Measurements from ENCODE around the gene RBM47. TPM values are rescaled to one million over a fixed set of nuclear protein-coding genes. Genes with fewer than 3 reads are reported as not detected.

Gene RBM47
- total RNA-seq, 2 experiments from 2014 or later: 0.60 to 0.66 TPM

DNA sequence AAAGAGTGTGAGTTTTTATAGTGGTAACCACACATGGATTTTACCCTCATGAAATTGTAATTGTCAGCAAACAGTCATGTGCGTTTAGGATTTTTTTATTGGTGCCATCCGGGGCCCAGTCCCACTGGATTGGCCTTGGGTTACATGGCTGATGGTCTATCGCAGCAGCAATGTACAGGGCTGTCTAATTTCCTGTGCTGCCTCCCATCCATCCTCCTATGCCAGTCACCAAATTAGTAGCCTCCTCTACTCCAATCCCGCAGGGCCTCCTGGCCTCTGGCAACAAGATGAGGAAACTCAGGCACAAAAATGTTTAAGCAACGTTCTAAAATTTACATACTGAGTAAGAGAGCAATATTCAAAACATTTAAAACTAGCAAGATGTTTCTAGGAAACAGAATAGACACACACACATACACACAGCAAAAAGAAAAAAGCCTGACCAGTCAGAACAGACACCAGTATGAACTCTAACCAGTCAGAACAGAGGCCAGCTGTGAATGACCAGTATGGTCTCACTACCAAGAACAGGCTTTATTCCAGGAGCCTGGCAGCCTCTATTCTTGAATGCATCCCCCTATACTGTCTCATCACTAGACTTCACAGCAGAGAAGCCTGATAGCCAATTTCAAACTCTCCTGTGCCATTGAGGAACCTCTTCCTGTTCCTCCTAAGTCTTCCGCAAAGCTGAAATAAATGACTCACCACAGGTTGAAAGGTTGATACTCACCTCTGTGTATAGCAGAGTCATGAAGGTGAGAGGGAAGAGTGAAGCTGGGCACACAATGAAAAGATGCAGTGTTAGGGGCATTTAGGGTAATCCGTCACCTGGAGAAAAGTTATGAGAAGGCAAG is 251.9 kb downstream of the RBM47 start:
- H3K4me1 Mint-ChIP-seq (ENCODE audit: low read depth): peaks cover 1% of the 10 kb centered on the region
- ATAC-seq: no peak
- CTCF ChIA-PET: no interaction called here

DNA sequence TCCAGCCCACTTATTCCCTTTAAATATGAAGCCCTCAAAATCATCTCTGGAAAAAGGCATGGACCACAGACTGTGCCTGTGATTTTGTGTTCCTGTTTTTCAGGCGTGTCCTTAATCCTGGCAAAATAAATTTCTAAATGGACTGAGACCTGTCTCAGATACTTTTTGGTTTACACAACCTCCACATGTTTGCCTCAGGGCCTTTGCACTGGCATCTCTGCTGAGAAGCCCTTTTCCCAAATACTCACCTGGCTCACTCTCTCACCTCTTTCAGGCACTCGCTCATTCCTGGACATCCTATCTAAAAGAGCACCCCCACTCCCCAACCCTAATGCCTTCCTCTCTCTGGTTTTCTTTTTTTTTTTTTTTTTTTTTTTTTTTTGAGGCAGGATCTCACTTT is 254.0 kb downstream of the RBM47 start:
- POLR2A ChIA-PET: no interaction called here
- Mint-ChIP-seq H3K4me1 (ENCODE audit: low read depth) (no peaks in the 10 kb centered on the region), H3K36me3 (ENCODE audit: low read depth) (no peaks in the 10 kb centered on the region), H3K9me3 (ENCODE audit: insufficient read depth) (no peaks in the 10 kb centered on the region), H3K27ac (no peak overlapping the region), H3K4me3 (no peak overlapping the region), H3K27me3 (ENCODE audit: low read depth) (no peaks in the 10 kb centered on the region)
- no peak for ATAC-seq
- CTCF ChIA-PET: no interaction called here
- DNase-seq: no peak

More for the DNA sequence above, 251.9 kb downstream of the RBM47 start:
- Mint-ChIP-seq H3K9me3 (ENCODE audit: insufficient read depth) (no peaks in the 10 kb centered on the region), H3K27ac (no peak overlapping the region), H3K27me3 (ENCODE audit: low read depth) (no peaks in the 10 kb centered on the region), H3K36me3 (ENCODE audit: low read depth) (no peaks in the 10 kb centered on the region), H3K4me3 (no peak overlapping the region)
- DNase-seq: no peak
- POLR2A ChIA-PET: no interaction called here

DNA sequence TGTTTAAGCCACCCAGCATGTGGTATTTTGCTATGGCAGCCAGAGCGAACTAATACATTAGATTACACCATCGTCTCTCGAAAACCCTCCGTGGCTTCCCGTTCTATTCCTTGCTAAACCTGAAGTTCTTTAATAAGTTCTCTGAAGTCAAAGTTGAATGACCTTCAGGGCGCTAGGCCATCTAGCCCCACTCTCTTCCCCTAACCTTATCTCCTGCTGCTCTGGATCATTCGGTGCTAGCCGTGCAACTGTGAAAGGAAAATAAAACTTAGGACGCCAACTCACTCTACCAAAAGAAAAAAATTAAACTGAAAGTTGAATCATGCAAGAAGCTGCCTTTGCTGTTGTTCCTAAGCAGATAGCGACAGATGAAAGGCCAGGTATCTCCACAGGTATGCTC is 254.6 kb downstream of the RBM47 start:
- ATAC-seq (no peak), DNase-seq (no peak)
- ChIA-PET POLR2A (no interaction called here), CTCF (no interaction called here)
- Mint-ChIP-seq H3K4me1 (ENCODE audit: low read depth) (no peaks in the 10 kb centered on the region), H3K9me3 (ENCODE audit: insufficient read depth) (no peaks in the 10 kb centered on the region), H3K27ac (no peak overlapping the region), H3K4me3 (no peak overlapping the region), H3K27me3 (ENCODE audit: low read depth) (no peaks in the 10 kb centered on the region), H3K36me3 (ENCODE audit: low read depth) (no peaks in the 10 kb centered on the region)

DNA sequence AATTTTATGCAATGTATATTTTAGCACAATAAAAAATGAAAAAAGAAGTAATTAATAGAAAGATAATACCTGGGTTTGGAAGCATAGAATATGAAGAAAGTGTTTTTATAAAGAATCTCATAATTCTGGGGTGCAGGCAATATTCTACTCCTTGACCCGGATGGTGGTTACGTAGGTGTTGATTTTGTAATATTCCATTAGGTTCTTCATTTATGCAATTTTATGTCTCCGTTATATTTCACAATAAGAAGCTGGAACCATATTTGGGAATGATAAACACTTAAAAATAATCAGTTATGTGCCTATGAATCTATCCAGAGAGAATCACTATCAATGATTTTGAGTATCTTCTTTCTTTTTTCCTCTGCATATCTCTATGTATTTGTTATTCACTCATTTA is 256.0 kb downstream of the RBM47 start:
- Mint-ChIP-seq H3K4me1 (ENCODE audit: low read depth) (no peaks in the 10 kb centered on the region), H3K27me3 (ENCODE audit: low read depth) (no peaks in the 10 kb centered on the region), H3K27ac (no peak overlapping the region), H3K9me3 (ENCODE audit: insufficient read depth) (no peaks in the 10 kb centered on the region), H3K4me3 (no peak overlapping the region), H3K36me3 (ENCODE audit: low read depth) (no peaks in the 10 kb centered on the region)
- ATAC-seq (no peak), DNase-seq (no peak)
- ChIA-PET POLR2A (no interaction called here), CTCF (no interaction called here)

Small RNA genes within 50 kb of the gene (microRNA-seq; reads per million reads assigned to microRNA genes)
- gene MIR4802: not detected

Other genes starting within 250 kb of the RBM47 start
- gene NSUN7, start 120.1 kb upstream of the RBM47 start, total RNA-seq: under 1 TPM in 1 of 2 experiments, not detected in 1; 0.10 TPM

Data from activated CD8-positive, alpha-beta T cell treated with anti-CD3 and anti-CD28 coated beads, Interleukin-2, amount 10 ng/mL, durations not matched to agents 7 days and 5 days (primary cell).